Fibroblast of pulmonary artery (primary cell): ENCODE measurements around the gene RNF144A.

Experiments
- DNase-seq: peaks from one replicate; pipeline ENCODE4 v3.0.0-alpha.2; 2010; ENCODE audit warnings: low read depth
- H3K4me3 ChIP-seq: replicated peaks from 2 replicates; pipeline ENCODE4 v1.5.1; 2011; ENCODE audit warnings: low read depth, mild to moderate bottlenecking, control low read depth, low read length, moderate library complexity
- CTCF ChIP-seq: IDR thresholded peaks from 2 replicates; pipeline ENCODE4 v1.5.1; 2011; ENCODE audit warnings: mild to moderate bottlenecking, control low read depth, low read length, inconsistent platforms; ENCODE audit errors: missing control alignments

RNF144A gene

GRCh38 chr2:6927753-6928152 lies 10.5 kb downstream of the RNF144A start:
- no peak for DNase-seq
- no peak overlapping the region for H3K4me3 ChIP-seq
- no peak for TF ChIP-seq CTCF

- no peak overlapping the region for H3K4me3 ChIP-seq
- DNase-seq = no peak
- no peak for TF ChIP-seq CTCF
Observed at GRCh38 chr2:6928452-6928851, 11.2 kb downstream of the RNF144A start.

GRCh38 chr2:6929196-6929819 lies 12.1 kb downstream of the RNF144A start:
- no peak for DNase-seq

GRCh38 chr2:6930923-6931647 lies 13.9 kb downstream of the RNF144A start:
- no peak for DNase-seq
- no peak overlapping the region for H3K4me3 ChIP-seq
- no peak for TF ChIP-seq CTCF

More at GRCh38 chr2:6929196-6929819, 12.1 kb downstream of the RNF144A start:
- no peak overlapping the region for H3K4me3 ChIP-seq
- no peak for TF ChIP-seq CTCF

- DNase-seq = no peak
- H3K4me3 ChIP-seq = no peak overlapping the region
- no peak for TF ChIP-seq CTCF
Observed at GRCh38 chr2:6931753-6932152, 14.5 kb downstream of the RNF144A start.

- H3K4me3 ChIP-seq = no peak overlapping the region
- TF ChIP-seq CTCF = no peak
- DNase-seq = no peak
Observed at GRCh38 chr2:6932206-6932605, 15.0 kb downstream of the RNF144A start.
